Cardiac atrium fibroblast (primary cell): ENCODE results near the gene SNRNP70. TPM values are rescaled to one million over a fixed set of nuclear protein-coding genes. Genes with fewer than 3 reads are reported as not detected.

Experiments
- total RNA-seq: library from RNA; depleted of rRNA; stranded (reverse); fragments of >200 nt; gene quantifications from 2 replicates; pipeline ENCODE4 v1.2.3, GENCODE V29; 2015

Gene SNRNP70
- 174 and 218 TPM in 2 replicates for total RNA-seq

GRCh38 chr19:49085020-49085867 lies at the start of gene SNRNP70:
TSS of gene SNRNP70 (plus strand) at chr19:49085451. CDS start at chr19:49086415, 964 bp downstream.

GRCh38 chr19:49036815-49037214 lies 48.4 kb upstream of the SNRNP70 start, which contains the start of gene CGB1:
TSS of gene CGB1 (minus strand) at chr19:49036895. CDS start at chr19:49036711, 184 bp downstream.

GRCh38 chr19:49043548-49043947 lies 41.7 kb upstream of the SNRNP70 start, which contains the start of gene CGB5:
TSS of gene CGB5 (plus strand) at chr19:49043848. CDS start at chr19:49044210, 362 bp downstream.

GRCh38 chr19:49049011-49049410 lies 36.2 kb upstream of the SNRNP70 start, which contains the start of gene CGB8:
TSS of gene CGB8 (minus strand) at chr19:49049111. CDS start at chr19:49048739, 372 bp downstream.

GRCh38 chr19:49057636-49058234 lies 27.5 kb upstream of the SNRNP70 start, which contains the start of gene CGB7:
TSS of gene CGB7 (minus strand) at chr19:49057749. CDS start at chr19:49055375, 2,374 bp downstream.

GRCh38 chr19:49064768-49065611 lies 20.3 kb upstream of the SNRNP70 start, which contains the start of gene NTF4:
TSS of gene NTF4 (minus strand) at chr19:49064818. CDS start at chr19:49061997, 2,821 bp downstream.

GRCh38 chr19:49113762-49114629 lies 28.7 kb downstream of the SNRNP70 start, which contains the start of gene LIN7B:
TSS of gene LIN7B (plus strand) at chr19:49114370. CDS start at chr19:49114405, 35 bp downstream.

GRCh38 chr19:49118565-49119410 lies 33.5 kb downstream of the SNRNP70 start, which contains the start of gene C19orf73:
TSS of gene C19orf73 (minus strand) at chr19:49119143. CDS start at chr19:49119022, 121 bp downstream.

GRCh38 chr19:49119411-49120324 lies 34.4 kb downstream of the SNRNP70 start, which contains the start of gene PPFIA3:
TSS of gene PPFIA3 (plus strand) at chr19:49119544. CDS start at chr19:49127874, 8,330 bp downstream.

GRCh38 chr19:49155005-49155819 lies 70.0 kb downstream of the SNRNP70 start, which contains the start of gene HRC:
TSS of gene HRC (minus strand) at chr19:49155396. CDS start at chr19:49155237, 159 bp downstream.

GRCh38 chr19:49157445-49158224 lies 72.4 kb downstream of the SNRNP70 start, which contains the start of gene TRPM4:
TSS of gene TRPM4 (plus strand) at chr19:49157792. CDS start at chr19:49157867, 75 bp downstream.

Other genes with a start within 250 kb of the SNRNP70 start
- gene HSD17B14, start 249.0 kb upstream of the SNRNP70 start, total RNA-seq = 0.49 and 1.8 TPM in 2 replicates
- 9.7 and 28.4 TPM in 2 replicates for gene PLEKHA4, start 216.8 kb upstream of the SNRNP70 start, total RNA-seq
- gene PPP1R15A, start 213.0 kb upstream of the SNRNP70 start, total RNA-seq = 51.0 and 87.6 TPM in 2 replicates
- gene TULP2, start 186.7 kb upstream of the SNRNP70 start, total RNA-seq = 2.8 TPM in 1 of 2 replicates, not detected in the other
- gene NUCB1, start 185.1 kb upstream of the SNRNP70 start, total RNA-seq = 580 and 629 TPM in 2 replicates
- gene DHDH, start 151.8 kb upstream of the SNRNP70 start, total RNA-seq = not detected in 2 replicates
- gene BAX, start 130.6 kb upstream of the SNRNP70 start, total RNA-seq = 85.0 and 99.0 TPM in 2 replicates
- gene FTL, start 120.1 kb upstream of the SNRNP70 start, total RNA-seq = 7,567 and 8,205 TPM in 2 replicates
- gene GYS1, start 92.1 kb upstream of the SNRNP70 start, total RNA-seq = 135 and 151 TPM in 2 replicates
- 155 and 181 TPM in 2 replicates for gene RUVBL2, start 91.6 kb upstream of the SNRNP70 start, total RNA-seq
- not detected in 2 replicates for gene LHB, start 68.4 kb upstream of the SNRNP70 start, total RNA-seq
- not detected in 2 replicates for gene CGB3, start 61.1 kb upstream of the SNRNP70 start, total RNA-seq
- not detected in 2 replicates for gene CGB2, start 53.6 kb upstream of the SNRNP70 start, total RNA-seq
- not detected in 2 replicates for gene CGB1, start 48.6 kb upstream of the SNRNP70 start, total RNA-seq
- not detected in 2 replicates for gene CGB5, start 41.6 kb upstream of the SNRNP70 start, total RNA-seq
- gene CGB8, start 36.3 kb upstream of the SNRNP70 start, total RNA-seq = not detected in 2 replicates
- 0.97 TPM in 1 of 2 replicates, not detected in the other for gene CGB7, start 27.7 kb upstream of the SNRNP70 start, total RNA-seq
- not detected in 2 replicates for gene NTF4, start 20.6 kb upstream of the SNRNP70 start, total RNA-seq
- not detected in 2 replicates for gene KCNA7, start 12.8 kb upstream of the SNRNP70 start, total RNA-seq
- 12.1 and 13.1 TPM in 2 replicates for gene LIN7B, start 28.9 kb downstream of the SNRNP70 start, total RNA-seq
- gene C19orf73, start 33.7 kb downstream of the SNRNP70 start, total RNA-seq = 0.97 and 2.2 TPM in 2 replicates
- gene PPFIA3, start 34.1 kb downstream of the SNRNP70 start, total RNA-seq = 2.8 and 7.6 TPM in 2 replicates
- 0.18 and 0.32 TPM in 2 replicates for gene HRC, start 69.9 kb downstream of the SNRNP70 start, total RNA-seq
- 21.4 and 24.2 TPM in 2 replicates for gene TRPM4, start 72.3 kb downstream of the SNRNP70 start, total RNA-seq
- 0.97 TPM in 1 of 2 replicates, not detected in the other for gene SLC6A16, start 239.7 kb downstream of the SNRNP70 start, total RNA-seq
- not detected in 2 replicates for gene CD37, start 250.0 kb downstream of the SNRNP70 start, total RNA-seq